Right ventricle myocardium superior (tissue), 1 donor: ENCODE data around the gene ESYT1. TPM values are rescaled to one million over a fixed set of nuclear protein-coding genes. Genes with fewer than 3 reads are reported as not detected.
"Not testable (repeated sequence)": the region's sequence is repeated elsewhere in the genome, so short reads cannot be mapped to it uniquely, and the experiment has no call there.

Experiments
- ATAC-seq: fragments of 200-7000 bp; cut with Tn5 transposase; one replicate; pipeline ENCODE4 v1.9.1; 2020; ENCODE audit warnings: mild to moderate bottlenecking; ENCODE audit not compliant: poor library complexity
- DNase-seq: peaks from one replicate; pipeline ENCODE4 v3.0.0-alpha.2; 2020
- intact Hi-C: fragments of 100-400 bp; cut with DNase I; formaldehyde crosslinking; loops from one replicate; pipeline ENCODE4 v1.11.2; 2022
- total RNA-seq: library from RNA; stranded (reverse); fragmentation: NEBNext Ultra II Directional; extraction: Animal tissue kit (Norgen Biotek cat#: 25700); gene quantifications from one replicate; pipeline ENCODE4 v1.2.1, GENCODE V29; 2021
- donor health status: DM: no; HTN: yes; CAD: no; lungs with severe emphysema.

The ESYT1 gene
- total RNA-seq, 1 donor from 2014 or later: 27.0 TPM

DNA sequence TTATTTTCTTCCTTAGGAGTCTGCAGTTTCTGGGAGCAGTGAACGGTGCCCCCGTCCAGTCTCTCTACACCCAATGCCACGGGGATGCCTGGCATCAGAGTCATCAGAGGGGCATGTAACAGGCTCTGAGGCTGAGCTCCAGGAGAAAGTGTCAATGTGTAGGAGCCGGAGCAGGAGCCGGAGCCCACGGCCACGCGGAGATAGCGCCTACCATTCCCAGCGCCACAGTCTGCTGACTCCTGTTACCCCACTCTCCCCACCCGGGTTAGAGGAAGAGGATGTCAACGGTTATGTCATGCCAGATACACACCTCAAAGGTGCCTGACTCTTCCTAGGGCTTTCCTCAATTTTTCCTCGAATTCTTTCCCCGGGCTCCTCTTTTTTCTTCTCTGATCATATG, 27.0 kb upstream of the ESYT1 start:
- intact Hi-C loops: no loop called here
- DNase-seq (no peak), ATAC-seq (no peak)

- DNase-seq: no peak
- no peak for ATAC-seq
- intact Hi-C loops: no loop called here
These were observed 25.4 kb upstream of the ESYT1 start for GRCh38 chr12:56102683-56103065.

DNA sequence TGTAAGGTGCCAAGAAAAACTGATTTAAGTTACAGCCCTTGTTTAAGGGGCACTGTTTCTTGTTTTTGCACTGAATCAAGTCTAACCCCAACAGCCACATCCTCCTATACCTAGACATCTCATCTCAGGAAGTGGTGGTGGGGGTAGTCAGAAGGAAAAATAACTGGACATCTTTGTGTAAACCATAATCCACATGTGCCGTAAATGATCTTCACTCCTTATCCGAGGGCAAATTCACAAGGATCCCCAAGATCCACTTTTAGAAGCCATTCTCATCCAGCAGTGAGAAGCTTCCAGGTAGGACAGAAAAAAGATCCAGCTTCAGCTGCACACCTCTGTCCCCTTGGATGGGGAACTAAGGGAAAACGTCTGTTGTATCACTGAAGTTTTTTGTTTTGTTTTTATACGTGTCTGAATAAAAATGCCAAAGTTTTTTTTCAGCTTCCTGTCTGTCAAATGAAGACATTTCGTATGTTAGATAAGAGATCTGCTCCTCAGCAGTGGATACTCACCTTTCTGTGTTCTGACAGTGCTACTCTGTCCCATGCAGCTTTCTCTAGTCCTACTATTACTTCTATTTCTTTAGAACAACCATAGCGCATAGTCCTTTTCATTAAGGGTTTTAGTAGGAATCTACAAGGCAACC, 24.9 kb upstream of the ESYT1 start:
- DNase-seq (no peak), ATAC-seq (no peak)
- intact Hi-C loops: no loop called here

GRCh38 chr12:56103823-56104108, 24.3 kb upstream of the ESYT1 start:
- ATAC-seq (no peak), DNase-seq (no peak)
- intact Hi-C loops: no loop called here

- intact Hi-C loops: no loop called here
- DNase-seq (peak; percentile 98), ATAC-seq (peak; percentile 98)
These were observed 23.8 kb upstream of the ESYT1 start, which contains the start of gene PA2G4 for GRCh38 chr12:56104109-56104814. Gene PA2G4, plus strand, starts transcription at chr12:56104559. Its CDS starts 179 bp downstream, at chr12:56104738.

GRCh38 chr12:56104815-56105608, 23.1 kb upstream of the ESYT1 start:
- intact Hi-C loops: no loop called here
- ATAC-seq (peak; percentile 28), DNase-seq (peak; percentile 64)

DNA sequence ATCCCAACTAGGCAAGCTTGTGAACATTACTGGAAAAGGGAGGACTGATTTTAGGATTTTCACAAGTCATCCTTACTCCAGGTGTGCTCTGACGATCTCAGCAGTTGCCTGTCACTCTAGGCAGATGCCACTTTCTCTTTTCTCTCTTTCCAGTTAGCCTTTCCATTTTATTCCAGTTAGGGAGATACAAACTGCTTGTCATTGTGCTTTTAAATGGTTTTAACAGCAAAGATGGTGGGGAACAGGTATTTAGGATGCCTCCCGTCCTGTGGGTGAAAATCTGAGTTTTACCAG, 22.5 kb upstream of the ESYT1 start:
- intact Hi-C loops: no loop called here
- DNase-seq: no peak
- no peak for ATAC-seq

GRCh38 chr12:56107242-56107641, 20.8 kb upstream of the ESYT1 start:
- intact Hi-C loops: no loop called here
- no peak for DNase-seq
- no peak for ATAC-seq

GRCh38 chr12:56110571-56110970, 17.5 kb upstream of the ESYT1 start:
- no peak for ATAC-seq

DNA sequence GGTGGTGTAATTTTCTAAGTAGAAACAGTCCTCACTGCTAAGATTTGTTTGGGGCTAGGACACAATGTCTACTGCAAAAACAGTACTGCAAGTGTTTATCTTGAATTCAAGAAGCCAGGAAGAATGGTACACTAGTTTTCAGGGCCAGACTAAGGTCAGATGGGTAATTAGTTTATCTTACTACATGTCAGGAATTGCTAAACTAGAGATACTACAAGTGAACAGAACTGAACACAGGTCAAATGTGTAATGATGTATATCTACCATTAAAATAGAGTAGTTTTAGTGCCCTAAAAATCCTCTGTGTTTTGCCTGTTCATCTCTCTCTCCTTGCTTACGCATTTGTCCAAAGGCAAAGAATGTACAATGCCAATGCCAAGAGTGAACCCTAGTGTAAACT, 14.0 kb upstream of the ESYT1 start:
- no peak for ATAC-seq
- intact Hi-C loops: no loop called here
- no peak for DNase-seq

More at GRCh38 chr12:56110571-56110970, 17.5 kb upstream of the ESYT1 start:
- intact Hi-C loops: no loop called here
- no peak for DNase-seq

DNA sequence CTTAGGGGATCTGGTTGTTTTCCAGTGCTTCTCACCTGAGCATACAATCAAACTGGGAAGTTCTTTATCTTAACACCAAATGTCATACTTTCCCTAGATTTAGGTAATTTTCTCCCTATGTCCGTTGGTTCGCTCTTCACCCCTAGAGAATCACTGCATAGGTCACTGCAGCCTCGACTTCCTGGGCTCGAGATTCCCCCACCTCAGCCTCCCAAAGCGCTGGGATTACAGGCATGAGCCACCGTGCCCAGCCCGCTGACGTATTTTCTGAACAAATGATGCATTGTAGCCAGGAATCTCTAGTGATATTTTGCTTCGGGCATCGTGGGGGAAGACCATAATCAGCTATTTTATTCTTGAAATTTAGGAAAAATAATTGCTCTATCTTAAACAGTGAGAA, 12.7 kb upstream of the ESYT1 start:
- DNase-seq (no peak), ATAC-seq (no peak)
- intact Hi-C loops: loop anchor here (5.0 kb wide), 1 partner anchor 42 kb away; the partner anchor contains the start of gene MYL6

DNA sequence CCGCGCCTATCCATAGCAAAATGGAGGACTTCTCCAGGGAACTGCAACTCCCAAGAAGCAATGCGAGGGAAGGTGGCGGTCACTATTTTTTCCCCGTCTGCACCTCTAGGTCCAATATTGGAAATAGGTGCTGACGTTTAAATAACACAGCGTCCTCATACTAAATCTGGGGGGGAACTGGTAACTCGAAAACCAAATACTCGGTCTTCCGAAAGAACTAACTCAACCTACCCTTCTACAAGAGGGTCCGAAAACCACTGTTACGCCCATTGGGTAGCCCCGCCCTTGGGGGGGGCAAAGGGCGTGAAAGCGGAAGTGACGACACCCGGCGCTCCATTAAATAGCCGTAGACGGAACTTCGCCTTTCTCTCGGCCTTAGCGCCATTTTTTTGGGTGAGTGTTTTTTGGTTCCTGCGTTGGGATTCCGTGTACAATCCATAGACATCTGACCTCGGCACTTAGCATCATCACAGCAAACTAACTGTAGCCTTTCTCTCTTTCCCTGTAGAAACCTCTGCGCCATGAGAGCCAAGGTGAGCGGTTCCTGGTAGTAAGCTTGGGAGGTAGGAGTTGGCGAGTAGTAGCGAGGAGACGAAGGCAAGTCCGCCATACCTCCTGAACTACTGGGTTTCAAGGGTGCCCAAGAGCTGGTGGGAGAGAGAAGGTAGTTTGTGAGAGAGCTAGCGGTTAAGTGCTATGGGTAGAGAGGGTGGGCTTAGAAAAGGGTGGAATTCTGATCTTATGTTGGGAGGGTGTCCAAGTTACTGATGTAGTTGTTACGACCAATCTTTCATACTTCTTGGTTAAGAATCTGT, 11.6 kb upstream of the ESYT1 start, which contains the start of gene RPL41:
TSS of gene RPL41 (plus strand) at position 367 of the 815 bp plus-strand sequence.
- ATAC-seq: peak; percentile 81
- intact Hi-C loops: loop anchor here (5.0 kb wide), 1 partner anchor 41 kb away; the partner anchor contains the start of gene MYL6

DNA sequence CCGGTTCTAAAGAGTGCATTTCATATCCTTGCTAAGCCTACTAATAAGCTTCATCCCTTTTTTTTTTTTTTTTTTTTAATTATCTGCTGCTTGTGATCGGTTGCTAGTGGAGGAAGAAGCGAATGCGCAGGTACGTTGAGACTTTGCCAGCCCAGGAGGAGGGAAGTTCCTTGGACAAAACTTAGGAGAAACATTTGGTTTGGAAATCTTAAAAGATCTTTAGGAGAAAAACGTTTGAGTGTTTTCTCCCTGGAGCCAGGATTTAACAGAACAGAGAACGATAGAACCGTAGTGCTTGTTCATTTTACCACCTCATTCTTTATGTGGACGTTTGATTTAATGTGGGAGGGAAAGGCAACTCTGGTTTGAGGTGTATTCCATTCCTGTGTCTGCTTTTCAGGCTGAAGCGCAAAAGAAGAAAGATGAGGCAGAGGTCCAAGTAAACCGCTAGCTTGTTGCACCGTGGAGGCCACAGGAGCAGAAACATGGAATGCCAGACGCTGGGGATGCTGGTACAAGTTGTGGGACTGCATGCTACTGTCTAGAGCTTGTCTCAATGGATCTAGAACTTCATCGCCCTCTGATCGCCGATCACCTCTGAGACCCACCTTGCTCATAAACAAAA, 10.9 kb upstream of the ESYT1 start:
- not testable (repeated sequence) for ATAC-seq, DNase-seq
- intact Hi-C loops: loop anchor here (5.0 kb wide), 1 partner anchor 40 kb away; the partner anchor contains the start of gene MYL6

More for the DNA sequence above, 11.6 kb upstream of the ESYT1 start, which contains the start of gene RPL41:
- DNase-seq: peak; percentile 97

GRCh38 chr12:56117778-56118687, 10.0 kb upstream of the ESYT1 start, which contains the start of gene ZC3H10:
Gene ZC3H10, plus strand, starts transcription at chr12:56118266. Its CDS starts 2,297 bp downstream, at chr12:56120563.
- ATAC-seq (peak; percentile 84), DNase-seq (peak; percentile 98)
- intact Hi-C loops: loop anchor here (2.0 to 5.0 kb wide), 3 partner anchors 39 to 105 kb away; partner anchors contain the start of genes MYL6 and SMARCC2

DNA sequence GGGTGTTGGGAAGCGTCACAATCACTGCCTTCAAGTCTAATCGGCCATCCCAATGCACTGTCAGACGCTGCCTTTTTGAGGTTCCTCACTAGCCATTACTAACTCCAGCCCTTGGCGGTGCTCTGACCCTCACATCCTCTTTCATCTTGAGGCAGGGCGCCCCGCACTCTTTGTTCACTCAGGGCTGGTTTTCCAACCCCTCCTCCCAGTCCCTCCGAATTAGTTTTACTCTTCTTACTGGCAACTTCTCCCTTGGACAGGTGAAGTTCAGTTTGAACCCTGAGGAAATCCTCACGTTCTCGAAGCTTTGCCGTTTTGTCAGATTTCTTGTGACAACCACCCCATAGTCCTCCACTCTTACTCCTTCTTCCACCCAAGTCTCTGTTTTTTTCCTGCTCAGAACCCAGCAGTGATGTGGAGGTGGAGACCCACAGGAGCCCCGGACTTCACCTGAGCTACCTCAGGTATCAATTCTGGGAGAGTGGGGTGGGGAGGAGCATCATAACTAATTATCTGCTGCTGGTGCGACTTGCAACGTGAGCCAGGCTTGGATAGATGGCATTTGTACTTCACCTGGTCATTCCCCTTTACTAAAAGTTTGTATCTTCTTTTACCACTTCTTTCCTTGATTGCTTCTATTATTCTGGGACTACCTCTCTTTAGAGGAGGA, 9.2 kb upstream of the ESYT1 start:
- ATAC-seq (no peak), DNase-seq (no peak)
- intact Hi-C loops: loop anchor here (2.0 to 5.0 kb wide), 3 partner anchors 38 to 104 kb away; partner anchors contain the start of genes MYL6 and SMARCC2

- intact Hi-C loops: loop anchor here (2.0 to 5.0 kb wide), 3 partner anchors 38 to 103 kb away; partner anchors contain the start of genes MYL6 and SMARCC2
- ATAC-seq (peak; percentile 51), DNase-seq (peak; percentile 65)
These were observed 8.7 kb upstream of the ESYT1 start for GRCh38 chr12:56119361-56119796.
